K562 (cell line): ENCODE data around the gene NYAP1. TPM values are rescaled to one million over a fixed set of nuclear protein-coding genes. Genes with fewer than 3 reads are reported as not detected.

ENCODE experiments used
- BMI1 ChIP-seq: fragments of 150-350 bp; IDR thresholded peaks from 2 replicates; pipeline ENCODE4 v1.6.1; 2014; ENCODE audit warnings: low read length
- CSDE1 ChIP-seq, 2 experiments: fragments of 450-650 bp; IDR thresholded peaks; 2 replicates each; pipeline ENCODE4 v1.6.1; 2016; ENCODE audit warnings: mild to moderate bottlenecking in 1 of 2
- CTBP1 ChIP-seq: fragments of 450-650 bp; IDR thresholded peaks from 2 replicates; pipeline ENCODE4 v1.6.1; 2016; ENCODE audit warnings: borderline replicate concordance
- EWSR1 ChIP-seq: fragments of 450-650 bp; IDR thresholded peaks from 2 replicates; pipeline ENCODE4 v1.6.1; 2018; ENCODE audit warnings: borderline replicate concordance, mild to moderate bottlenecking, low read depth, moderate library complexity; ENCODE audit not compliant: partially characterized antibody
- HEY1 ChIP-seq: fragments of 250-450 bp; sonication (Bioruptor Pico); IDR thresholded peaks from 2 replicates; pipeline ENCODE4 v1.5.0; 2020; ENCODE audit warnings: mild to moderate bottlenecking, moderate library complexity, borderline replicate concordance
- KAT7 ChIP-seq: sonication (generic); formaldehyde crosslinking; IDR thresholded peaks from 2 replicates; pipeline ENCODE4 v1.8.0; 2022; ENCODE audit warnings: missing genetic modification reagents, mild to moderate bottlenecking, borderline replicate concordance
- MXI1 ChIP-seq: IDR thresholded peaks from 2 replicates; pipeline ENCODE4 v1.6.1; 2011; ENCODE audit warnings: low read depth, mild to moderate bottlenecking, improper control_type of control experiment, low read length
- PHF21A ChIP-seq: fragments of 450-650 bp; IDR thresholded peaks from 2 replicates; pipeline ENCODE4 v1.6.1; 2017; ENCODE audit warnings: low read depth, borderline replicate concordance
- SIN3A ChIP-seq, 2 experiments: fragments of 150-350 bp in 1 of 2; IDR thresholded peaks; 2 replicates each; pipeline ENCODE4 v1.6.1; 2011 to 2016; ENCODE audit warnings: borderline replicate concordance in 2 of 2, low read depth in 2 of 2, low read length in 2 of 2, mild to moderate bottlenecking in 2 of 2, moderate library complexity in 2 of 2; ENCODE audit not compliant: control insufficient read depth in 1 of 2
- ZBTB5 ChIP-seq: fragments of 450-650 bp; IDR thresholded peaks from 2 replicates; pipeline ENCODE4 v1.6.1; 2017; ENCODE audit warnings: antibody characterized with exemption
- ZNF778 ChIP-seq: fragments of 450-650 bp; formaldehyde crosslinking; IDR thresholded peaks from 2 replicates; pipeline ENCODE4 v1.4.0; 2020; ENCODE audit warnings: mild to moderate bottlenecking, moderate library complexity
- polyA plus RNA-seq, 8 experiments: library from polyadenylated mRNA; depleted of rRNA in 4 of 8; stranded (reverse) in 5 of 8; unstranded in 3 of 8; fragments of >200 nt; fragmentation: Nextera tagmentation in 2 of 8; fragmentation: Illumina TruSeq in 1 of 8; extraction: Ambion mirVana in 2 of 8; extraction: Trizol in 1 of 8; gene quantifications; 2 replicates each; pipeline versions ENCODE4 v1.2.1 to v1.2.3, GENCODE V29; 2011 to 2014; ENCODE audit warnings: inconsistent platforms in 1 of 8, missing spikeins in 1 of 8
- total RNA-seq, 7 experiments: library from RNA; depleted of rRNA in 6 of 7; stranded (reverse); fragments of >200 nt in 6 of 7; fragmentation: Illumina TruSeq in 2 of 7; extraction: Trizol in 2 of 7; gene quantifications; 2 replicates each; pipeline versions ENCODE4 v1.2.1 to v1.2.3, GENCODE V29; 2011 to 2021; ENCODE audit warnings: low replicate concordance in 1 of 7
- TF ChIP-seq, protein P1 (sequence below): sonication (generic); formaldehyde crosslinking; IDR thresholded peaks from 2 replicates; pipeline ENCODE4 v1.8.0; 2022; ENCODE audit warnings: missing genetic modification reagents, mild to moderate bottlenecking, moderate library complexity, borderline replicate concordance
- TF ChIP-seq, protein P2 (sequence below): fragments of 250-450 bp; sonication (Bioruptor Pico); IDR thresholded peaks from 2 replicates; pipeline ENCODE4 v1.5.0; 2020; ENCODE audit warnings: mild to moderate bottlenecking, borderline replicate concordance
- TF ChIP-seq, protein P3 (sequence below): fragments of 250-450 bp; sonication (Bioruptor Pico); IDR thresholded peaks from 2 replicates; pipeline ENCODE4 v1.8.0; 2021; ENCODE audit warnings: borderline replicate concordance, mild to moderate bottlenecking, moderate library complexity; ENCODE audit not compliant: poor library complexity, severe bottlenecking

Gene NYAP1
- total and polyA plus RNA-seq, 9 of the 15 experiments (the other 6 are each of a cell fraction or from before 2014, with no cell fraction given) = 0.11 to 0.88 (median 0.22) TPM; not detected in 2

- TF ChIP-seq, protein P1, sequence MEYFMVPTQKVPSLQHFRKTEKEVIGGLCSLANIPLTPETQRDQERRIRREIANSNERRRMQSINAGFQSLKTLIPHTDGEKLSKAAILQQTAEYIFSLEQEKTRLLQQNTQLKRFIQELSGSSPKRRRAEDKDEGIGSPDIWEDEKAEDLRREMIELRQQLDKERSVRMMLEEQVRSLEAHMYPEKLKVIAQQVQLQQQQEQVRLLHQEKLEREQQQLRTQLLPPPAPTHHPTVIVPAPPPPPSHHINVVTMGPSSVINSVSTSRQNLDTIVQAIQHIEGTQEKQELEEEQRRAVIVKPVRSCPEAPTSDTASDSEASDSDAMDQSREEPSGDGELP = peak; percentile 93
- TF ChIP-seq KAT7 (CRISPR knock-in tag) (no peak), CSDE1 (IDR thresholded peaks at IDR 0.05) (peak in 1 of 2 experiments; percentile 99; a peak in 2 of 4 replicates), SIN3A (IDR thresholded peaks at IDR 0.05; ENCODE audit: borderline replicate concordance in 2 of 2, control insufficient read depth in 1 of 2, low read depth in 2 of 2, low read length in 2 of 2) (peak in 1 of 2 experiments; percentile 73; a peak in 1 of 4 replicates), BMI1 (peak; percentile 96), PHF21A (0 out of 2 replicates have a peak, but pooled peaks have one; percentile 35), ZBTB5 (no peak), CTBP1 (peak; percentile 90), MXI1 (peak; percentile 92), ZNF778 (CRISPR knock-in tag) (no peak), HEY1 (CRISPR knock-in tag) (no peak), EWSR1 (no peak)
- TF ChIP-seq, protein P2, sequence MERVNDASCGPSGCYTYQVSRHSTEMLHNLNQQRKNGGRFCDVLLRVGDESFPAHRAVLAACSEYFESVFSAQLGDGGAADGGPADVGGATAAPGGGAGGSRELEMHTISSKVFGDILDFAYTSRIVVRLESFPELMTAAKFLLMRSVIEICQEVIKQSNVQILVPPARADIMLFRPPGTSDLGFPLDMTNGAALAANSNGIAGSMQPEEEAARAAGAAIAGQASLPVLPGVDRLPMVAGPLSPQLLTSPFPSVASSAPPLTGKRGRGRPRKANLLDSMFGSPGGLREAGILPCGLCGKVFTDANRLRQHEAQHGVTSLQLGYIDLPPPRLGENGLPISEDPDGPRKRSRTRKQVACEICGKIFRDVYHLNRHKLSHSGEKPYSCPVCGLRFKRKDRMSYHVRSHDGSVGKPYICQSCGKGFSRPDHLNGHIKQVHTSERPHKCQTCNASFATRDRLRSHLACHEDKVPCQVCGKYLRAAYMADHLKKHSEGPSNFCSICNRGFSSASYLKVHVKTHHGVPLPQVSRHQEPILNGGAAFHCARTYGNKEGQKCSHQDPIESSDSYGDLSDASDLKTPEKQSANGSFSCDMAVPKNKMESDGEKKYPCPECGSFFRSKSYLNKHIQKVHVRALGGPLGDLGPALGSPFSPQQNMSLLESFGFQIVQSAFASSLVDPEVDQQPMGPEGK = no peak
- TF ChIP-seq, protein P3, sequence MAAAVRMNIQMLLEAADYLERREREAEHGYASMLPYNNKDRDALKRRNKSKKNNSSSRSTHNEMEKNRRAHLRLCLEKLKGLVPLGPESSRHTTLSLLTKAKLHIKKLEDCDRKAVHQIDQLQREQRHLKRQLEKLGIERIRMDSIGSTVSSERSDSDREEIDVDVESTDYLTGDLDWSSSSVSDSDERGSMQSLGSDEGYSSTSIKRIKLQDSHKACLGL (CRISPR knock-in tag) = no peak
These were observed 6.1 kb downstream of the NYAP1 start (continued) for GRCh38 chr7:100489824-100490223.
